WERI-Rb-1 (cell line): ENCODE data around the gene FLT4.
"Not testable (repeated sequence)": the region's sequence is repeated elsewhere in the genome, so short reads cannot be mapped to it uniquely, and the experiment has no call there.

ENCODE experiments used
- DNase-seq: peaks from one replicate; pipeline ENCODE4 v3.0.0-alpha.2; 2020
- H3K27ac ChIP-seq: fragments of 250-450 bp; sonication (Bioruptor Pico); 2 replicates; pipeline ENCODE4 v1.5.1; 2020; ENCODE audit warnings: mild to moderate bottlenecking, moderate library complexity
- H3K27me3 ChIP-seq: fragments of 250-450 bp; sonication (Bioruptor Pico); 2 replicates; pipeline ENCODE4 v1.5.1; 2021; ENCODE audit warnings: mild to moderate bottlenecking, low read depth, moderate library complexity; ENCODE audit not compliant: insufficient read depth, severe bottlenecking
- H3K36me3 ChIP-seq: fragments of 250-450 bp; sonication (Bioruptor Pico); 2 replicates; pipeline ENCODE4 v1.5.1; 2020; ENCODE audit warnings: mild to moderate bottlenecking, moderate library complexity
- H3K4me3 ChIP-seq: 2 replicates; pipeline ENCODE4 v1.5.1; 2011; ENCODE audit warnings: low read depth, mild to moderate bottlenecking, control low read depth, low read length
- H3K9me3 ChIP-seq: fragments of 250-450 bp; sonication (Bioruptor Pico); 2 replicates; pipeline ENCODE4 v1.5.1; 2021; ENCODE audit warnings: mild to moderate bottlenecking, moderate library complexity; ENCODE audit not compliant: severe bottlenecking
- TF ChIP-seq, protein P1 (sequence below): IDR thresholded peaks from 2 replicates; pipeline ENCODE4 v1.5.1; 2011; ENCODE audit warnings: low read depth, mild to moderate bottlenecking, control low read depth, inconsistent platforms, low read length

The FLT4 gene

DNA sequence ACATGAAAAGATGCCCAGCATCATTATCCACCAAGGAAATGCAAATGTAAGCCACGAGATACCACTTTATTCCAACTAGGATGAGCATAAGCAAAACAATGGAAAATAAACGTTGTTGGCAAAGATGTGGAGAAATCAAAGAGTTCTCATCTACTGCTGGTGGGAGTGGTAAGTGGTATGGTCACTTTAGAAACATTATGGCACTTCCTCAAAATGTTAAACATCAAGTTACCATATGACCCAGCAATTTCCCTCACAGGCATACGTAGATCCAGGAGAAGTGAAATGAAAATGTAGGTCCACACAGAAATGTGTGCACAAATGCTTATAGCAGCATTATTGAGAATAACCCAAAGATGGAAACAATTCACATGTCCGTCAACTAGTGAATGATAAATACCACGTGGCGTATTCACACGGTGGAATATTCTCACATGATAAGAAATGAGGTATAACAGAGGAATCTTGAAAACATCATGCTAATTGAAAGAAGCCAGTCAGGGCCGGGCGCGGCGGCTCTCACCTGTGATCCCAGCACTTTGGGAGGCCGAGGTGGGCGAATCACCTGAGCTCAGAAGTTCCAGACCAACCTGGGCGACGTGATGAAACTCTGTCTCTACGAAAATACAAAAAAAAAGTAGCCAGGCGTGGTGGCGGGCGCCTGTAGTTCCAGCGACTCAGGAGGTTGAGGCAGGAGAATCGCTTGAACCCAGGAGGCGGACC lies 16.4 kb upstream of the FLT4 start:
- DNase-seq: no peak
- Histone ChIP-seq H3K27ac (no peak overlapping the region), H3K4me3 (no peak overlapping the region), H3K36me3 (no peaks in the 10 kb centered on the region), H3K9me3 (no peaks in the 10 kb centered on the region), H3K27me3 (no peaks in the 10 kb centered on the region)
- TF ChIP-seq, protein P1, sequence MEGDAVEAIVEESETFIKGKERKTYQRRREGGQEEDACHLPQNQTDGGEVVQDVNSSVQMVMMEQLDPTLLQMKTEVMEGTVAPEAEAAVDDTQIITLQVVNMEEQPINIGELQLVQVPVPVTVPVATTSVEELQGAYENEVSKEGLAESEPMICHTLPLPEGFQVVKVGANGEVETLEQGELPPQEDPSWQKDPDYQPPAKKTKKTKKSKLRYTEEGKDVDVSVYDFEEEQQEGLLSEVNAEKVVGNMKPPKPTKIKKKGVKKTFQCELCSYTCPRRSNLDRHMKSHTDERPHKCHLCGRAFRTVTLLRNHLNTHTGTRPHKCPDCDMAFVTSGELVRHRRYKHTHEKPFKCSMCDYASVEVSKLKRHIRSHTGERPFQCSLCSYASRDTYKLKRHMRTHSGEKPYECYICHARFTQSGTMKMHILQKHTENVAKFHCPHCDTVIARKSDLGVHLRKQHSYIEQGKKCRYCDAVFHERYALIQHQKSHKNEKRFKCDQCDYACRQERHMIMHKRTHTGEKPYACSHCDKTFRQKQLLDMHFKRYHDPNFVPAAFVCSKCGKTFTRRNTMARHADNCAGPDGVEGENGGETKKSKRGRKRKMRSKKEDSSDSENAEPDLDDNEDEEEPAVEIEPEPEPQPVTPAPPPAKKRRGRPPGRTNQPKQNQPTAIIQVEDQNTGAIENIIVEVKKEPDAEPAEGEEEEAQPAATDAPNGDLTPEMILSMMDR: no peak

DNA sequence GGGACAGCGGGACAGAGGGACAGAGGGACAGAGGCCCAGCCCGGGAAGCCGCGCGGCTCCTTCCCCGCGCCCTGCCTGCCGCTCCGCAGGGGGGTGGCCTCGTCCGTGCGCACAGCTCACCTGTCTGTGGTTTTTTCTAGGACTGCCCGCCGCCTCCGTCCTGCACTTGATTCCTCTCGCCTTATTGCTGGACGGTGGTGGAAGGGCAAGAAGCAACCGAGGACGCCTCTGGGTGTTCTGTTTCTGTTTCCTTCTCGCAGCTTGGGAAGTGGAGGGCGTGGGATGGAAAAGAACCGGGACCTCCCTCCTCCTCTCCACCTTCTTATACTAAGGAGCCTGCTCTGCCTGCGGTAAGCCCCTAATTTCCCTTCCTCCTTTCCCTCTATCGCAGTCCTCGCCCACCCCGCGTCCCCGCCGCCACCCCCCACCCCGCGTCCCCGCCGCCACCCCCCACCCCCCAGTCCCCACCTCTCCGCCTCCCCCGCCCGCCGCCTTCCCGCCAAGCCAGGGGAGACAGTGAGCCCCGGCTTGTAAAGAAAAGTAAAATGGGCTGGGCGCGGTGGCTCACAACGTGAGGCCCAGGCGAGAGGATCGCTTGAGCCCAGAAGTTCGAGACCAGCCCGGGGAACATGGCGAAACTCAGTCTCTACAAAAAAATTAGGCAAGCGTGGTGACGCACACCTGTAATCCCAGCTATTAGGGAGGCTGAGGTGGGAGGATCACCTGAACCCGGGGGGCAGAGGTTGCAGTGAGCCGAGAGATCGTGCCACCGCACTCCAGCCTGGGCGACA lies 9.6 kb upstream of the FLT4 start:
- TF ChIP-seq, protein P1: no peak
- Histone ChIP-seq H3K27me3 (no peaks in the 10 kb centered on the region), H3K27ac (no peak overlapping the region), H3K9me3 (no peaks in the 10 kb centered on the region), H3K4me3 (no peak overlapping the region), H3K36me3 (no peaks in the 10 kb centered on the region)
- DNase-seq: no peak

- H3K27me3 ChIP-seq, H3K36me3 ChIP-seq, H3K9me3 ChIP-seq, H3K27ac ChIP-seq, DNase-seq, H3K4me3 ChIP-seq: not testable (repeated sequence)
Measured at GRCh38 chr5:180655243-180655642, 5.8 kb upstream of the FLT4 start.

GRCh38 chr5:180652771-180653170 lies 3.4 kb upstream of the FLT4 start:
- no peaks in the 10 kb centered on the region for H3K27me3 ChIP-seq
- TF ChIP-seq, protein P1: no peak
- no peak overlapping the region for H3K27ac ChIP-seq
- no peaks in the 10 kb centered on the region for H3K9me3 ChIP-seq
- no peak overlapping the region for H3K4me3 ChIP-seq
- no peaks in the 10 kb centered on the region for H3K36me3 ChIP-seq
- no peak for DNase-seq

DNA sequence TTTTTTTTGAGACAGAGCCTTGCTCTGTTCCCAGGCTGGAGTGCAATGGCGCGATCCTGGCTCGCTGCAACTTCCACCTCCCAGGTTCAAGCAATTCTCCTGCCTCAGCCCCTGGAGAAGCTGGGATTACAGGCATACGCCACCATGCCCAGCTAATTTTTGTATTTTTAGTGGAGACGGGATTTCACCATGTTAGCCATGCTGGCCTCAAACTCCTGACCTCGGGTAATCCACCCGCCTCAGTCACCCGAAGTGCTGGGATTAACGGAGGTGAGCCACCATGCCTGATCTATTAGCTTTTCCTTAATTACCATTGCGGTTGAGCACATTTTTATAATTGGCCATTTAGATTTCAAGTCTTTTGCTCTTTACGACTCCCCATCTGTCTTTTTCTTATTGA lies 2.9 kb upstream of the FLT4 start:
- H3K36me3 ChIP-seq: no peaks in the 10 kb centered on the region
- TF ChIP-seq, protein P1: no peak
- no peak for DNase-seq
- no peak overlapping the region for H3K27ac ChIP-seq
- no peak overlapping the region for H3K4me3 ChIP-seq
- no peaks in the 10 kb centered on the region for H3K9me3 ChIP-seq
- no peaks in the 10 kb centered on the region for H3K27me3 ChIP-seq

DNA sequence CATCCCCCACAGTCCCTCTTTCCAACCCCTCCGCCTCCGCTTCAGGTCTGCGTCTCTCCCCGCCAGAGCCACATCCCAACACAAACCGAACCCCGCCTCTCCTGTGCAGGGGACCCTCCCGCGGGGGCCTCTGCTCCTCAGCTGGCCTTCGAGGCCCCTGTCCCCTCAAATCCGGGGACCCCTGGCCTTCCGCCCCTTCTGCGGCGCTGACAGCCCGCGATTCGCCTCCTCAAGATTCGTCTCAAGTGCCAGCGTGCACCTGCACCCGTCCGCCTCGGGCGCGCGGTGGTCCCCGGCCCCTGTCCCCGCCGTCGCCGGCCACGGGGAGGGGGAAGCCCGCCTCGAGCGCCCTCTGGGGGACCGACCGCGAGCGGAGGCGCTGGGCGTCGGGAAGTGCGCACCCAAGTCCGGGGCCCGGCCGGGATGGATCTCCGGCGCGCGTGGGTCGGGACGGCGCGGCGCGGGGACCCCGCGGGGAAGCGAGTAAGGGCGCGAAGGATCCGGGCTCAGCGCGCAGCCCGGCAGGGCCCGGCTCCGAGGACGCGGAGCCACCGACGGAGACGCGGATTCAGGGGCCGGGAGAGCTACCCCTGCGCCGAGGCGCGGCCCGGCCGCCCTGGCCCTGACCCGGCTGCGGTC lies 623 bp downstream of the FLT4 start:
- Histone ChIP-seq H3K36me3 (no peaks in the 10 kb centered on the region), H3K4me3 (peak overlapping the region; percentile 43), H3K9me3 (no peaks in the 10 kb centered on the region), H3K27me3 (no peaks in the 10 kb centered on the region), H3K27ac (no peak overlapping the region)
- peak; percentile 33 for DNase-seq
- TF ChIP-seq, protein P1: peak; percentile 37; the same call in 1 of the 2 replicates
